Peyer's patch (tissue), 4 donors: ENCODE measurements around the gene CDK18. TPM values are rescaled to one million over a fixed set of nuclear protein-coding genes. Genes with fewer than 3 reads are reported as not detected.
A peak's percentile ranks its signal among the peaks of the same experiment; 100 is the strongest.
"Not testable (repeated sequence)": the region's sequence is repeated elsewhere in the genome, so short reads cannot be mapped to it uniquely, and the experiment has no call there.

Experiments used
- DNase-seq, 3 donors: peaks; one replicate each; pipeline ENCODE4 v3.0.0-alpha.2; 2017 to 2019
- H3K27ac ChIP-seq, 4 donors: fragments of 200-600 bp; sonication (generic); one replicate each; pipeline ENCODE4 v1.5.1; 2016 to 2019
- H3K27me3 ChIP-seq, 2 donors: fragments of 200-600 bp; sonication (generic); one replicate each; pipeline ENCODE4 v1.5.1; 2019
- H3K36me3 ChIP-seq, 3 donors: fragments of 200-600 bp; sonication (generic); one replicate each; pipeline ENCODE4 v1.5.1; 2016 to 2019
- H3K4me1 ChIP-seq, 4 donors: fragments of 200-600 bp; sonication (generic); one replicate each; pipeline ENCODE4 v1.5.1; 2016 to 2019
- H3K4me3 ChIP-seq, 4 donors: fragments of 200-600 bp; sonication (generic); 1 replicate in 3 of 4; 2 replicates in 1 of 4; pipeline ENCODE4 v1.5.1; 2016 to 2019; ENCODE audit warnings: mild to moderate bottlenecking in 1 of 4
- H3K9me3 ChIP-seq, 4 donors: fragments of 200-600 bp; sonication (generic); one replicate each; pipeline ENCODE4 v1.5.1; 2016 to 2019; ENCODE audit warnings: mild to moderate bottlenecking in 1 of 4
- CTCF ChIP-seq, 6 experiments: fragments of 450-650 bp in 4 of 6; fragments of 200-600 bp in 2 of 6; sonication (generic) in 1 of 6; IDR thresholded peaks; one replicate each; pipeline ENCODE4 v1.5.1; 2017 to 2019; ENCODE audit warnings: antibody characterized with exemption in 6 of 6, mild to moderate bottlenecking in 3 of 6, moderate library complexity in 1 of 6
- POLR2A ChIP-seq, 2 donors: fragments of 450-650 bp; IDR thresholded peaks; one replicate each; pipeline ENCODE4 v1.5.1; 2017; ENCODE audit warnings: antibody characterized with exemption in 2 of 2, mild to moderate bottlenecking in 2 of 2, moderate library complexity in 2 of 2
- total RNA-seq, 4 donors: library from RNA; depleted of rRNA; stranded (reverse); fragments of >200 nt; gene quantifications; one replicate each; pipeline ENCODE4 v1.1.0, GENCODE V29; 2016

Gene CDK18
- total RNA-seq, 4 donors from 2014 or later: 47.0 to 126 (median 80.7) TPM

GRCh38 chr1:205476648-205477047 lies 27.8 kb upstream of the CDK18 start:
- DNase-seq: no peak
- Histone ChIP-seq H3K9me3 (peaks cover 0 to 9% (median 0%) of the 10 kb centered on the region in 4 donors), H3K27ac (no peak overlapping the region), H3K4me1 (peaks cover 0 to 8% (median 4%) of the 10 kb centered on the region in 4 donors), H3K36me3 (no peaks in the 10 kb centered on the region), H3K27me3 (no peaks in the 10 kb centered on the region), H3K4me3 (no peak overlapping the region)
- TF ChIP-seq POLR2A (IDR thresholded peaks at IDR 0.05) (no peak), CTCF (IDR thresholded peaks at IDR 0.05) (no peak)

GRCh38 chr1:205477121-205477758 lies 27.2 kb upstream of the CDK18 start:
- no peaks in the 10 kb centered on the region for H3K36me3 ChIP-seq
- no peak overlapping the region for H3K4me3 ChIP-seq
- no peak for TF ChIP-seq CTCF (IDR thresholded peaks at IDR 0.05)
- no peak for TF ChIP-seq POLR2A (IDR thresholded peaks at IDR 0.05)
- H3K27ac ChIP-seq: no peak overlapping the region
- no peak for DNase-seq
- H3K9me3 ChIP-seq: peaks cover 0 to 9% (median 0%) of the 10 kb centered on the region in 4 donors
- no peaks in the 10 kb centered on the region for H3K27me3 ChIP-seq
- H3K4me1 ChIP-seq: peaks cover 0 to 8% (median 4%) of the 10 kb centered on the region in 4 donors

- no peaks in the 10 kb centered on the region for H3K36me3 ChIP-seq
- H3K4me3 ChIP-seq: no peak overlapping the region
- peaks cover 0 to 9% (median 0%) of the 10 kb centered on the region in 4 donors for H3K9me3 ChIP-seq
- no peak overlapping the region for H3K27ac ChIP-seq
- TF ChIP-seq CTCF (IDR thresholded peaks at IDR 0.05): no peak
- TF ChIP-seq POLR2A (IDR thresholded peaks at IDR 0.05): no peak
- DNase-seq: no peak
- peaks cover 0 to 8% (median 4%) of the 10 kb centered on the region in 4 donors for H3K4me1 ChIP-seq
- no peaks in the 10 kb centered on the region for H3K27me3 ChIP-seq
Measured at GRCh38 chr1:205477759-205478247, 26.7 kb upstream of the CDK18 start.

- H3K36me3 ChIP-seq, H3K27me3 ChIP-seq, H3K27ac ChIP-seq, H3K4me1 ChIP-seq, H3K4me3 ChIP-seq, DNase-seq, H3K9me3 ChIP-seq: not testable (repeated sequence)
Measured at GRCh38 chr1:205478985-205479384, 25.5 kb upstream of the CDK18 start.

GRCh38 chr1:205480349-205480985 lies 24.0 kb upstream of the CDK18 start:
- Histone ChIP-seq H3K36me3 (no peaks in the 10 kb centered on the region), H3K27me3 (no peaks in the 10 kb centered on the region), H3K4me1 (peaks cover 0 to 8% (median 5%) of the 10 kb centered on the region in 4 donors), H3K4me3 (no peak overlapping the region), H3K27ac (no peak overlapping the region), H3K9me3 (no peaks in the 10 kb centered on the region)
- TF ChIP-seq POLR2A (IDR thresholded peaks at IDR 0.05): no peak
- peak in 1 of 3 donors; percentile 21 for DNase-seq

GRCh38 chr1:205481218-205481617 lies 23.3 kb upstream of the CDK18 start:
- Histone ChIP-seq H3K4me1 (peaks cover 0 to 8% (median 7%) of the 10 kb centered on the region in 4 donors), H3K27ac (no peak overlapping the region), H3K27me3 (no peaks in the 10 kb centered on the region), H3K9me3 (no peaks in the 10 kb centered on the region), H3K36me3 (no peaks in the 10 kb centered on the region), H3K4me3 (no peak overlapping the region)
- no peak for DNase-seq
- TF ChIP-seq POLR2A (IDR thresholded peaks at IDR 0.05) (no peak), CTCF (IDR thresholded peaks at IDR 0.05) (no peak)
